GM21360 (cell line): ENCODE results near the gene SLC6A7.

Experiments
- ATAC-seq: cut with Tn5 transposase; IDR thresholded peaks from one replicate; pipeline ENCODE4 v1.9.1; 2021; ENCODE audit warnings: mild to moderate bottlenecking, moderate library complexity; ENCODE audit not compliant: unreplicated experiment

The SLC6A7 gene

GRCh38 chr5:150255659-150256409, 66.0 kb downstream of the SLC6A7 start:
- no peak for ATAC-seq

GRCh38 chr5:150256410-150257064, 66.7 kb downstream of the SLC6A7 start:
- no peak for ATAC-seq

- ATAC-seq, result no peak
Measured at GRCh38 chr5:150257424-150257823, 67.6 kb downstream of the SLC6A7 start.

- ATAC-seq, result no peak
Measured at GRCh38 chr5:150258130-150258529, 68.3 kb downstream of the SLC6A7 start.
